ENCODE results near the gene CTDSPL2. TPM values are rescaled to one million over a fixed set of nuclear protein-coding genes. Genes with fewer than 3 reads are reported as not detected.

CTDSPL2 gene
- total and polyA plus RNA-seq, 2 of the 8 experiments (the other 6 are each of a cell fraction or from before 2014, with no cell fraction given), result 25.2 to 64.7 TPM

GRCh38 chr15:44525018-44525417, 97.6 kb downstream of the CTDSPL2 start:
- Histone ChIP-seq H3K14ac (ENCODE audit: insufficient read length) (no peak overlapping the region), H2BK120ac (replicated peaks; ENCODE audit: low read depth, low read length) (no peak overlapping the region), H4K8ac (ENCODE audit: extremely low read depth, insufficient read depth, low read length) (no peak overlapping the region; the same call in 1 of the 2 replicates), H3K56ac (replicated peaks; ENCODE audit: insufficient read length, low read depth, low read length) (no peak overlapping the region), H3K36me3 (ENCODE audit: control insufficient read depth in 2 of 4, insufficient read depth in 4 of 4, low read length in 3 of 4) (peaks cover 2 to 44% (median 21%) of the 10 kb centered on the region in 4 experiments; a peak in 7 of 8 replicates), H3K79me1 (ENCODE audit: low read depth, low read length) (no peaks in the 10 kb centered on the region), H2BK15ac (ENCODE audit: low read length) (no peak overlapping the region), H2AK5ac (ENCODE audit: low read depth, low read length) (no peak overlapping the region), H3K4me1 (replicated peaks in 1 of 4; ENCODE audit: control insufficient read depth in 3 of 4, insufficient read depth in 4 of 4, low read length in 3 of 4) (no peaks in the 10 kb centered on the region), H3K79me2 (ENCODE audit: control insufficient read depth in 1 of 2, insufficient read depth in 2 of 2, low read length in 2 of 2) (no peaks in the 10 kb centered on the region), H4K20me1 (replicated peaks in 1 of 2; ENCODE audit: control insufficient read depth in 1 of 2, insufficient read depth in 2 of 2, low read length in 2 of 2) (no peaks in the 10 kb centered on the region), H3K23me2 (ENCODE audit: low read depth, low read length) (no peaks in the 10 kb centered on the region), H4K91ac (replicated peaks; ENCODE audit: insufficient read length, low read length) (no peak overlapping the region), H3K4ac (replicated peaks; ENCODE audit: insufficient read length, low read depth, low read length) (no peak overlapping the region), H2AFZ (ENCODE audit: low read length) (no peak overlapping the region), H3K9ac (replicated peaks in 1 of 4; ENCODE audit: extremely low read depth in 1 of 4, low read depth in 3 of 4, low read length in 3 of 4) (no peak overlapping the region), H2BK20ac (ENCODE audit: low read length) (no peak overlapping the region), H3K9me3 (ENCODE audit: insufficient read depth in 2 of 2, low read depth in 1 of 2, low read length in 1 of 2) (no peaks in the 10 kb centered on the region), H2BK5ac (ENCODE audit: low read depth, low read length) (no peak overlapping the region), H3K4me3 (ENCODE audit: extremely low read depth in 1 of 4, insufficient read depth in 2 of 4, low read depth in 3 of 4, low read length in 4 of 4) (no peak overlapping the region), H3K27me3 (replicated peaks in 1 of 4; ENCODE audit: control insufficient read depth in 3 of 4, extremely low read depth in 1 of 4, insufficient read depth in 3 of 4, low read length in 3 of 4) (no peaks in the 10 kb centered on the region), H2BK12ac (ENCODE audit: low read depth, low read length) (no peak overlapping the region), H4K5ac (ENCODE audit: insufficient read length, low read depth, low read length) (no peak overlapping the region), H3K4me2 (ENCODE audit: insufficient read depth in 1 of 2, low read depth in 2 of 2, low read length in 2 of 2) (no peak overlapping the region), H3K18ac (ENCODE audit: extremely low read depth, low read length) (no peak overlapping the region), H3K27ac (ENCODE audit: low read depth, low read length) (no peak overlapping the region), H3K23ac (ENCODE audit: insufficient read length) (no peak overlapping the region)
- WGBS, 2 experiments (ENCODE audit: extremely low coverage in 1 of 2, insufficient coverage in 1 of 2, insufficient read length in 1 of 2, insufficient replicate concordance in 2 of 2, low coverage in 1 of 2, low lambda C conversion rate in 2 of 2, missing lambda C conversion rate in 1 of 2), result 94% methylated on average over 1 of the region's 1 CpG; no CpG with 5 or more reads in 1 of the 2 experiments
- ChIA-PET CTCF (ENCODE audit: partially characterized antibody) (no interaction called here), POLR2A (ENCODE audit: partially characterized antibody) (interaction anchor here (0.7 kb wide), 1 partner anchor 25 kb away, joined by 3 read pairs; no protein-coding TSS in a partner anchor)
- FAIRE-seq (no peak), DNase-seq (ENCODE audit: low read depth in 1 of 2, low spot score in 2 of 2) (no peak)
- no peak for TF ChIP-seq POLR2AphosphoS5 (IDR thresholded peaks at IDR 0.05; ENCODE audit: low read depth, low read length)
